Liver (tissue), 3 donors: ENCODE data around the gene AOPEP.

ENCODE experiments used
- CTCF ChIP-seq: fragments of 150-350 bp; IDR thresholded peaks from 2 replicates; pipeline ENCODE4 v1.5.1; 2017; ENCODE audit warnings: improper control_type of control experiment, low read depth, low read length; ENCODE audit not compliant: missing input control
- FOXA1 ChIP-seq: IDR thresholded peaks from 2 replicates; pipeline ENCODE4 v1.6.1; 2016; ENCODE audit warnings: antibody characterized with exemption
- RAD21 ChIP-seq, 2 donors: IDR thresholded peaks; 2 replicates each; pipeline ENCODE4 v1.6.1; 2016; ENCODE audit warnings: antibody characterized with exemption in 2 of 2, mild to moderate bottlenecking in 2 of 2
- YY1 ChIP-seq: IDR thresholded peaks from 2 replicates; pipeline ENCODE4 v1.6.1; 2016; ENCODE audit warnings: antibody characterized with exemption, mild to moderate bottlenecking
- TF ChIP-seq, protein P1 (sequence below): IDR thresholded peaks from 2 replicates; pipeline ENCODE4 v1.6.1; 2016; ENCODE audit warnings: antibody characterized with exemption
- donor health status: healthy.
- donor health status: healthy.

DNA sequence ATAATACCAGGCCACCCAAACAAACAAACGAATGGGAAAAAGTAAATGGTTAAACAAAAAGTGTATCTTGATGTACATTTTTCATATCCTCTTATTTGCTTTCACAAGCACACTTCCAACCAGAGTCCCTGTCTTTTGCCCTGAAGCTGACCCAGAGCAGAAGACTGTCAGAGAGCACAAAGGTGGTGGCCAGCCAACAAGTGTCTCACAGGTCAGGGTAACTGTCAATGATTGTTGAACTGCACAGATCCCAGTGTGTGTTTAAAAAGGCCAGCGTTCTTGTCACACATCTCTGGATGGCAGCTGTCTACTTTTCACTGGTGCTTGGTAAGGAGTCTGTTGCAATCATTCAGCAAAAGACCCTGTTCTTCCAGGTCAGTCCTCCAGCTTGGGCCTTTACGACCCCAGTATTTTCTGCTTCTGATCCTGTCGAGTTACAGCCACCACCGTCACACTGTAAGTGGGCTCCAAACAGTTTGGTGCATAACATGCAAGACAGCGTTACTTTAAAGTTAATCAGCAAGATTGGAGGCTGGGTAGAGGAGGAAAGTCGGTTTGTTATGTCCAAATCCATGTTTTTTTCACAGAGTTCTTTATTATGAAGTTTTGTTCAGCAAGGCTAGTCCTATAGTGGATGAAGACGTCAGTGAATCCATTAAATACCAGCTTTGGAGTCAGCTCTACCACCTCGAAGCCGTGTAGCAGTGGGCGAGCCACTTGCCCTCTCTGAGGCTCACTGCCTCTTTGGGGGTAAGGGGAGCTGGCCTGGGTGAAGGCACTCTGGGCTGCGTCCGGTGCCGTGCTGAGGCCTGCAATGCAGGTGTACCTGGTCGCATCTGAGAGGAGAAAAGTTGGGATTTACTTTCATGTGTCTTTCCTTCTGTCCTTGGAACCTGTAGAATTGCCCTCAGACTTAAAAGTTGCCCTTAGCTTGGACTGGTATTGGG is 265.7 kb downstream of the AOPEP start:
- no peak for TF ChIP-seq CTCF
- TF ChIP-seq FOXA1 = peak; percentile 5
- TF ChIP-seq RAD21 (IDR thresholded peaks at IDR 0.05) = peak; percentile 52 to 71
- peak; percentile 62 for TF ChIP-seq YY1
- TF ChIP-seq, protein P1, sequence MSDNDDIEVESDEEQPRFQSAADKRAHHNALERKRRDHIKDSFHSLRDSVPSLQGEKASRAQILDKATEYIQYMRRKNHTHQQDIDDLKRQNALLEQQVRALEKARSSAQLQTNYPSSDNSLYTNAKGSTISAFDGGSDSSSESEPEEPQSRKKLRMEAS = peak; percentile 36
